Neural cell (in vitro differentiated cells): Measurements from ENCODE around the gene PSMG3. TPM values are rescaled to one million over a fixed set of nuclear protein-coding genes. Genes with fewer than 3 reads are reported as not detected.

Experiments used
- H2AFZ ChIP-seq: fragments of 200-600, 300-800 bp; sonication (generic), shearing (Covaris generic); 2 replicates; pipeline ENCODE4 v1.6.0; 2014; ENCODE audit warnings: low read depth, mild to moderate bottlenecking, antibody characterized with exemption, low read length, moderate library complexity
- H3F3A ChIP-seq: fragments of 200-600 bp; shearing (Covaris generic); 2 replicates; pipeline ENCODE4 v1.6.1; 2016; ENCODE audit warnings: mild to moderate bottlenecking, moderate library complexity, mixed read lengths, antibody characterized with exemption, low read length; ENCODE audit not compliant: insufficient read depth, poor library complexity, severe bottlenecking
- H3K27ac ChIP-seq: fragments of 200-600, 300-800 bp; sonication (generic), shearing (Covaris generic); 2 replicates; pipeline ENCODE4 v1.5.1; 2014; ENCODE audit warnings: mild to moderate bottlenecking, low read length, moderate library complexity
- H3K27me3 ChIP-seq: fragments of 300-800, 200-600 bp; sonication (generic), shearing (Covaris generic); 2 replicates; pipeline ENCODE4 v1.6.0; 2014; ENCODE audit warnings: mild to moderate bottlenecking, low read depth, low read length, moderate library complexity; ENCODE audit not compliant: insufficient read depth
- H3K36me3 ChIP-seq: fragments of 300-800, 200-600 bp; sonication (generic), shearing (Covaris generic); 2 replicates; pipeline ENCODE4 v1.5.1; 2014; ENCODE audit warnings: mild to moderate bottlenecking, antibody characterized with exemption, low read length, moderate library complexity; ENCODE audit not compliant: insufficient read depth
- H3K4me2 ChIP-seq: fragments of 300-800, 200-600 bp; sonication (generic), shearing (Covaris generic); 2 replicates; pipeline ENCODE4 v1.6.0; 2014; ENCODE audit warnings: mild to moderate bottlenecking, low read length
- H3K4me3 ChIP-seq: fragments of 300-800, 200-600 bp; sonication (generic), shearing (Covaris generic); 2 replicates; pipeline ENCODE4 v1.5.1; 2014; ENCODE audit warnings: mild to moderate bottlenecking, low read length, moderate library complexity
- H3K79me2 ChIP-seq: fragments of 200-600 bp; shearing (Covaris generic); replicated peaks from 2 replicates; pipeline ENCODE4 v1.6.0; 2014; ENCODE audit warnings: mild to moderate bottlenecking, low read length, moderate library complexity; ENCODE audit not compliant: insufficient read depth
- H3K9ac ChIP-seq: fragments of 300-800, 200-600 bp; sonication (generic), shearing (Covaris generic); 2 replicates; pipeline ENCODE4 v1.6.1; 2016; ENCODE audit warnings: mild to moderate bottlenecking, low read length, mixed read lengths
- H3K9me2 ChIP-seq: fragments of 200-600 bp; shearing (Covaris generic); 2 replicates; pipeline ENCODE4 v1.6.1; 2016; ENCODE audit warnings: mild to moderate bottlenecking, low read length, mixed read lengths; ENCODE audit not compliant: insufficient read depth
- H3K9me3 ChIP-seq: fragments of 200-600, 300-800 bp; sonication (generic), shearing (Covaris generic); 2 replicates; pipeline ENCODE4 v1.6.1; 2016; ENCODE audit warnings: mild to moderate bottlenecking, mixed run types, low read length, moderate library complexity, mixed read lengths
- H4K20me1 ChIP-seq: fragments of 200-600 bp; shearing (Covaris generic); 2 replicates; pipeline ENCODE4 v1.6.1; 2016; ENCODE audit warnings: mild to moderate bottlenecking, mixed run types; ENCODE audit not compliant: insufficient read depth
- CTCF ChIP-seq: fragments of 450-650 bp; IDR thresholded peaks from 2 replicates; pipeline ENCODE4 v1.5.1; 2014; ENCODE audit warnings: antibody characterized with exemption, mild to moderate bottlenecking, moderate library complexity; ENCODE audit not compliant: poor library complexity, severe bottlenecking
- EP300 ChIP-seq: fragments of 450-650 bp; conservative IDR thresholded peaks from 2 replicates; pipeline ENCODE4 v1.6.1; 2014; ENCODE audit warnings: antibody characterized with exemption, mild to moderate bottlenecking, moderate library complexity; ENCODE audit not compliant: poor library complexity, severe bottlenecking
- EZH2 ChIP-seq: fragments of 200-600, 300-800 bp; shearing (Covaris generic), sonication (generic); IDR thresholded peaks from 2 replicates; pipeline ENCODE4 v1.6.1; 2014; ENCODE audit warnings: antibody characterized with exemption, low read length, borderline replicate concordance, mild to moderate bottlenecking; ENCODE audit not compliant: insufficient read depth, poor library complexity, severe bottlenecking
- MXI1 ChIP-seq: fragments of 450-650 bp; conservative IDR thresholded peaks from 2 replicates; pipeline ENCODE4 v1.6.1; 2014; ENCODE audit warnings: antibody characterized with exemption, mild to moderate bottlenecking; ENCODE audit not compliant: poor library complexity, severe bottlenecking
- POLR2AphosphoS5 ChIP-seq: IDR thresholded peaks from 2 replicates; pipeline ENCODE4 v1.6.1; 2012
- RAD21 ChIP-seq: fragments of 450-650 bp; conservative IDR thresholded peaks from 2 replicates; pipeline ENCODE4 v1.6.1; 2014; ENCODE audit warnings: antibody characterized with exemption, mild to moderate bottlenecking, moderate library complexity
- REST ChIP-seq: IDR thresholded peaks from 2 replicates; pipeline ENCODE4 v1.6.1; 2012; ENCODE audit warnings: borderline replicate concordance
- SMC3 ChIP-seq: fragments of 450-650 bp; conservative IDR thresholded peaks from 2 replicates; pipeline ENCODE4 v1.6.1; 2014; ENCODE audit warnings: antibody characterized with exemption, mild to moderate bottlenecking, moderate library complexity; ENCODE audit not compliant: poor library complexity
- TAF1 ChIP-seq: IDR thresholded peaks from 2 replicates; pipeline ENCODE4 v1.6.1; 2012; ENCODE audit warnings: low read depth
- polyA plus RNA-seq: library from polyadenylated mRNA; depleted of rRNA; stranded (reverse); fragments of >200 nt; gene quantifications from 2 replicates; pipeline ENCODE4 v1.2.3, GENCODE V29; 2014

The PSMG3 gene
- polyA plus RNA-seq, 1 donor from 2014 or later, result 50.6 TPM

- Histone ChIP-seq H3K9ac (no peak overlapping the region), H3K36me3 (no peaks in the 10 kb centered on the region), H3K4me2 (no peak overlapping the region), H3F3A (no peaks in the 10 kb centered on the region), H3K9me3 (no peaks in the 10 kb centered on the region), H3K9me2 (no peaks in the 10 kb centered on the region), H3K79me2 (peaks cover 13% of the 10 kb centered on the region), H3K4me3 (no peak overlapping the region), H3K27me3 (no peaks in the 10 kb centered on the region), H4K20me1 (no peaks in the 10 kb centered on the region), H2AFZ (no peak overlapping the region), H3K27ac (no peak overlapping the region)
- no peak for TF ChIP-seq POLR2AphosphoS5
- TF ChIP-seq SMC3, result no peak
- no peak for TF ChIP-seq EZH2
- no peak for TF ChIP-seq MXI1
- TF ChIP-seq RAD21, result no peak
- no peak for TF ChIP-seq REST
- no peak for TF ChIP-seq EP300
- no peak for TF ChIP-seq TAF1
Measured at GRCh38 chr7:1539882-1540775, 29.7 kb downstream of the PSMG3 start.

- no peaks in the 10 kb centered on the region for H3K9me3 ChIP-seq
- peak overlapping the region; percentile 79 for H3K27ac ChIP-seq
- no peaks in the 10 kb centered on the region for H3K27me3 ChIP-seq
- no peaks in the 10 kb centered on the region for H3K9me2 ChIP-seq
- no peaks in the 10 kb centered on the region for H3K36me3 ChIP-seq
- TF ChIP-seq POLR2AphosphoS5 (no peak), SMC3 (no peak), CTCF (no peak), EZH2 (no peak), REST (no peak), RAD21 (no peak)
- no peak overlapping the region for H2AFZ ChIP-seq
- H3K79me2 ChIP-seq, result peaks cover 13% of the 10 kb centered on the region
- H3F3A ChIP-seq, result no peaks in the 10 kb centered on the region
- H3K9ac ChIP-seq, result peak overlapping the region; percentile 67
- H4K20me1 ChIP-seq, result no peaks in the 10 kb centered on the region
- H3K4me3 ChIP-seq, result peak overlapping the region; percentile 61
- H3K4me2 ChIP-seq, result no peak overlapping the region
Measured at GRCh38 chr7:1539181-1539881, 30.5 kb downstream of the PSMG3 start.
